ENCODE measurements around the gene TRABD. TPM values are rescaled to one million over a fixed set of nuclear protein-coding genes. Genes with fewer than 3 reads are reported as not detected.
"Not testable (repeated sequence)": the region's sequence is repeated elsewhere in the genome, so short reads cannot be mapped to it uniquely, and the experiment has no call there.

The TRABD gene
- total RNA-seq, 4 donors from 2014 or later: 22.4 to 71.4 (median 27.1) TPM

DNA sequence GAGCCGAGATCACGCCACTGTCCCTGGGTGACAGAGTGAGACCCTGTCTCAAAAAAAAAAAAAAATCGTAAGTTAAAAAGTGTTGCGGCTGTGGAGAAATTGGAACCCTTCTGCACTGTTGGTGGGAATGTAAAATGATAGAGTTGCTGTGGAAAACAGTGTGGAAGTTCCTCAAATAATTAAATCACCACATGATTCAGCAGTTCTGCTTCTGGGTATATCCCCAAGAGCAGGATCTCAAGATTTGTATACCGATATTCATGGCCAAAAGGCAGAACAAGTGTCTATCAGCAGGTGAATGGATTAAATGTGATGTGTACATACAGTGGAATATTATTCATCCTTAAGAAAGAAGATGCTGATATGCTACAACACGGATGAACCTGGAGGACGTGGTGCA, 18.9 kb downstream of the TRABD start:
- peak overlapping the region in 1 of 4 donors; percentile 64 for H3K27ac ChIP-seq
- DNase-seq (ENCODE audit: low spot score in 2 of 2): no peak
- H3K4me3 ChIP-seq: no peak overlapping the region
- TF ChIP-seq POLR2A (IDR thresholded peaks at IDR 0.05) (no peak), EP300 (IDR thresholded peaks at IDR 0.05) (no peak)
- TF ChIP-seq, protein P1, sequence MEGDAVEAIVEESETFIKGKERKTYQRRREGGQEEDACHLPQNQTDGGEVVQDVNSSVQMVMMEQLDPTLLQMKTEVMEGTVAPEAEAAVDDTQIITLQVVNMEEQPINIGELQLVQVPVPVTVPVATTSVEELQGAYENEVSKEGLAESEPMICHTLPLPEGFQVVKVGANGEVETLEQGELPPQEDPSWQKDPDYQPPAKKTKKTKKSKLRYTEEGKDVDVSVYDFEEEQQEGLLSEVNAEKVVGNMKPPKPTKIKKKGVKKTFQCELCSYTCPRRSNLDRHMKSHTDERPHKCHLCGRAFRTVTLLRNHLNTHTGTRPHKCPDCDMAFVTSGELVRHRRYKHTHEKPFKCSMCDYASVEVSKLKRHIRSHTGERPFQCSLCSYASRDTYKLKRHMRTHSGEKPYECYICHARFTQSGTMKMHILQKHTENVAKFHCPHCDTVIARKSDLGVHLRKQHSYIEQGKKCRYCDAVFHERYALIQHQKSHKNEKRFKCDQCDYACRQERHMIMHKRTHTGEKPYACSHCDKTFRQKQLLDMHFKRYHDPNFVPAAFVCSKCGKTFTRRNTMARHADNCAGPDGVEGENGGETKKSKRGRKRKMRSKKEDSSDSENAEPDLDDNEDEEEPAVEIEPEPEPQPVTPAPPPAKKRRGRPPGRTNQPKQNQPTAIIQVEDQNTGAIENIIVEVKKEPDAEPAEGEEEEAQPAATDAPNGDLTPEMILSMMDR (IDR thresholded peaks at IDR 0.05): no peak
- H3K4me1 ChIP-seq: peaks cover 0 to 62% (median 21%) of the 10 kb centered on the region in 4 donors
- 88 to 92% methylated on average over 7 of the region's 7 CpGs for WGBS, 2 donors
- no peaks in the 10 kb centered on the region for H3K27me3 ChIP-seq
- no peaks in the 10 kb centered on the region for H3K9me3 ChIP-seq
- peaks cover 0 to 51% (median 2%) of the 10 kb centered on the region in 3 donors for H3K36me3 ChIP-seq

DNA sequence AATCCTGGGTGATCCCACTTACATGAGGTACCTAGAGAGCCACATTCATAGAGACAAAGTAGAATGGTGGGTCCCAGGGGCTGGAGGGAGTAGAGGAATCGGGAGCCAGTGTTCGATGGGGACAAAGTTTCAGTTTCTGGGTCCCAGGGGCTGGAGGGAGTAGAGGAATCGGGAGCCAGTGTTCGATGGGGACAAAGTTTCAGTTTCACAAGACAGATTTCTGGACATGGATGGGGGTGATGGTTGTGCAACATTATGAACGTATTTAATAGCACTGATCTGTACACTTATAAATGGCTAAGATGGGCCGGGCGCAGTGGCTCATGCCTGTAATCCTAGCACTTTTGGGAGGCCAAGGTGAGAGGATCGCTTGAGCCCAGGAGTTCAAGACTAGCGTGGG, 19.3 kb downstream of the TRABD start:
- peaks cover 0 to 52% (median 2%) of the 10 kb centered on the region in 3 donors for H3K36me3 ChIP-seq
- H3K4me3 ChIP-seq; DNase-seq (ENCODE audit: low spot score in 2 of 2); H3K27me3 ChIP-seq; H3K9me3 ChIP-seq: not testable (repeated sequence)
- 88 to 89% methylated on average over 9 of the region's 9 CpGs for WGBS, 2 donors
- peak overlapping the region in 1 of 4 donors; percentile 64 for H3K27ac ChIP-seq
- H3K4me1 ChIP-seq: peaks cover 0 to 62% (median 16%) of the 10 kb centered on the region in 4 donors

DNA sequence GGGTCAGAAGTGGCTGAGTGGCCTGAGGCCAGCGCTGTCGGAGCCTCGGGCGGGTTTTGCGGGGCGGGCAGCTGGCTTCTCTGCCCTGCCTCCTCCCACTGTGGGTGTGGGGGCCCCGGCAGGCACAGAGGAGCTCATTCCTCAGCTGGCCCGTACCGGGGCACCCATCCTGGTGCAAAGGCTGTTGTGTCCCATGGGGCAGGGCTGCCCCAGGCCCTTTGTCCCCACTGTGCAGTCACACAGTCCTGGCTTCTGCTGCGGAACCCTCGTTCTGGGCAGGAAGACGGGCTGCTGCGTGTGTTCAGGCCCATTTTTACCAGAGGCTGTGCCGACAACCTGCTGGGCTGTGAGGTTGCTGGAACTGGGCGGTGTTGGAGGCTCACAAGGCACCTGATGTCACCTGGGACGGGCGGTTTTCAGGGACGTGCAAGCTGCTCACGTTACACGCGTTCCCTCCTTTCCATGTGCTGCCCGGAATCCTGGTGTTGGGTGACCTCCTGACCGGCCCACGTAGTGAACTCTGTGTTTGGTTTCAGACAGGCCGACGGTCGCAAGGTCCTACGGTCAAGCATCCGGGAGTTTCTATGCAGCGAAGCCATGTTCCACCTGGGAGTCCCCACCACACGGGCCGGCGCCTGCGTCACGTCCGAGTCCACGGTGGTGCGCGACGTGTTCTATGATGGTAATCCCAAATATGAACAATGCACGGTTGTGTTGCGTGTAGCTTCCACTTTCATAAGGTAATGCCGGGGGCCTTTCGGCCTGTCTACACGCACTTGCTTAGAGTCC, 20.3 kb downstream of the TRABD start:
- no peaks in the 10 kb centered on the region for H3K27me3 ChIP-seq
- TF ChIP-seq EP300 (IDR thresholded peaks at IDR 0.05) (no peak), POLR2A (IDR thresholded peaks at IDR 0.05) (no peak)
- TF ChIP-seq, protein P1 (IDR thresholded peaks at IDR 0.05): no peak
- H3K36me3 ChIP-seq: peaks cover 2 to 62% (median 8%) of the 10 kb centered on the region in 3 donors
- peaks cover 0 to 60% (median 14%) of the 10 kb centered on the region in 4 donors for H3K4me1 ChIP-seq
- no peak for DNase-seq (ENCODE audit: low spot score in 2 of 2)
- WGBS, 2 donors: 82 to 88% methylated on average over 36 to 43 of the region's 45 CpGs
- no peaks in the 10 kb centered on the region for H3K9me3 ChIP-seq
- H3K27ac ChIP-seq: peak overlapping the region in 2 of 4 donors; percentile 34 to 64
- no peak overlapping the region for H3K4me3 ChIP-seq

DNA sequence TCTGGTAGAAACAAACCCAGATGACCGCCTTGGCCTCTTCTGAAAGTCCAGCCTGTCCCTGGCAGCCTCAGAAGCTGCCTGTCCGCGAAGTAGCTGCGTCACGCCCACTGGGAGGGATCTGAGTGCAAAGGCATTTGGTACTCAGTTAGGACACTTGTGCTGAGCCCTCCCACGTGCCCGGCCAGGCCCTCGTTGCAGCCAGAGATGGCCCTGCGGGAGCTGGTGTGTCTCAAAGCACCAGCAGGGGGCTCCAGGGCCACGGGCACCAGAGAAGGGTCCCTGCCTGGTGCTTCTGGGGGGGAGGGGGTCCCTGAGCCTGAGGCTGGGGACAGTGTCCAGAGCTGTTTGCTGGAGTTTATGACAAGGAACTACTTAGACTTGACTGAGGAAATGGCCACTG, 20.9 kb downstream of the TRABD start:
- peaks cover 0 to 59% (median 13%) of the 10 kb centered on the region in 4 donors for H3K4me1 ChIP-seq
- H3K9me3 ChIP-seq: no peaks in the 10 kb centered on the region
- DNase-seq (ENCODE audit: low spot score in 2 of 2): no peak
- H3K27ac ChIP-seq: peak overlapping the region in 1 of 4 donors; percentile 64
- TF ChIP-seq EP300 (IDR thresholded peaks at IDR 0.05) (peak in 1 of 2 donors; percentile 9), POLR2A (IDR thresholded peaks at IDR 0.05) (no peak)
- TF ChIP-seq, protein P1 (IDR thresholded peaks at IDR 0.05): peak in 4 of 5 experiments; percentile 27 to 42 (median 34)
- WGBS, 2 donors: 26 to 43% methylated on average over 5 to 10 of the region's 10 CpGs
- H3K27me3 ChIP-seq: no peaks in the 10 kb centered on the region
- H3K36me3 ChIP-seq: peaks cover 2 to 68% (median 11%) of the 10 kb centered on the region in 3 donors
- H3K4me3 ChIP-seq: no peak overlapping the region

DNA sequence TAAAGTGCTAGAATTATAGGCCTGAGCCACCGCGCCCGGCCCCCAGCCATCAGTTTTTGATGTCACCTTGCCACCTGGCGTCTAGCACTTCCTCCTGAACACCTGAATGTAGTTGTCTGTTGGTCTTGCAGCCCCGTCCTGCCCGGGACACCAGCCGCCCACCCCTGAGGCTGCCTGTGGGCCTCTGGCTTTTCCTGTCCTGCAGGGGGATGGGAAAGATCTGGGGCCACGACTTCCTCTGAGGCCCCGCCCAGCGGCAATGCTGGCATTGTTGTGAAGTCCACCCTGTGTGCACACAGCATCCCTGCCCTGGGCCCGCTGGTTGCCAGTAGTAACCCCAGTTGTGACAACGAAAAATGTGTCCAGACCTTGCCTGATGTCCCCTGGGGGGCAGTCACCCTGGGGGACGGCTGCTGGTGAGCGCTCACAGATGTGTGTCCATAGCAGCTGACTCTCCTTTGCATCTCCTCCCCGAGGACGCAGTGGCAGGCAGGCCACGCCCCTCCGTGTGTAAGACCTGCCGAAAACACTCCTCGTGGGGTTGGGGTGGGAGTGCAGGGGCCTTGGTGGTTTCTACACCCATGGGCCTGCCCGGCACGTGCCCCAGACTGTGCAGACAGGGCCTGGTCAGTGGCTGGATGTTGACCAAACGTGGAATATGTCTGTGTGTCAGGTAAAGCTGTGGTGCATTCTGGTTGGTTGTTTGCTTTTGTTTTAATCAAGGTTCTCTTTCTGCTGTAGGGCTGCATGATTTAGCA, 21.8 kb downstream of the TRABD start:
- TF ChIP-seq EP300 (IDR thresholded peaks at IDR 0.05) (no peak), POLR2A (IDR thresholded peaks at IDR 0.05) (no peak)
- TF ChIP-seq, protein P1 (IDR thresholded peaks at IDR 0.05): no peak
- peaks cover 0 to 50% (median 4%) of the 10 kb centered on the region in 4 donors for H3K4me1 ChIP-seq
- DNase-seq (ENCODE audit: low spot score in 2 of 2): no peak
- no peaks in the 10 kb centered on the region for H3K27me3 ChIP-seq
- H3K36me3 ChIP-seq: peaks cover 4 to 78% (median 11%) of the 10 kb centered on the region in 3 donors
- WGBS, 2 donors: 72 to 73% methylated on average over 21 to 23 of the region's 23 CpGs
- peak overlapping the region in 1 of 4 donors; percentile 64 for H3K27ac ChIP-seq
- no peak overlapping the region for H3K4me3 ChIP-seq
- H3K9me3 ChIP-seq: no peaks in the 10 kb centered on the region
